HG03571 (cell line): ENCODE results near the gene TMEM123.
A peak's percentile ranks its signal among the peaks of the same experiment; 100 is the strongest.
"Not testable (repeated sequence)": the region's sequence is repeated elsewhere in the genome, so short reads cannot be mapped to it uniquely, and the experiment has no call there.

Source experiments
- ATAC-seq: cut with Tn5 transposase; IDR thresholded peaks from one replicate; pipeline ENCODE4 v1.9.1; 2021; ENCODE audit not compliant: unreplicated experiment

The TMEM123 gene

GRCh38 chr11:102449651-102450570, 2.7 kb downstream of the TMEM123 start:
- ATAC-seq = no peak

- ATAC-seq = no peak
Measured at GRCh38 chr11:102448869-102449224, 3.7 kb downstream of the TMEM123 start.

- ATAC-seq = no peak
Measured at GRCh38 chr11:102447941-102448868, 4.4 kb downstream of the TMEM123 start.

- no peak for ATAC-seq
Measured at GRCh38 chr11:102447193-102447592, 5.4 kb downstream of the TMEM123 start.

- ATAC-seq = no peak
Measured at GRCh38 chr11:102446606-102447005, 6.0 kb downstream of the TMEM123 start.

GRCh38 chr11:102444693-102445092, 7.9 kb downstream of the TMEM123 start:
- not testable (repeated sequence) for ATAC-seq

GRCh38 chr11:102444142-102444541, 8.4 kb downstream of the TMEM123 start:
- ATAC-seq = not testable (repeated sequence)

GRCh38 chr11:102439063-102439363, 13.6 kb downstream of the TMEM123 start:
- ATAC-seq = not testable (repeated sequence)

GRCh38 chr11:102438311-102439062, 14.1 kb downstream of the TMEM123 start:
- no peak for ATAC-seq

- ATAC-seq = no peak
Measured at GRCh38 chr11:102437727-102438126, 14.8 kb downstream of the TMEM123 start.

- ATAC-seq = no peak
Measured at GRCh38 chr11:102436976-102437375, 15.6 kb downstream of the TMEM123 start.

- no peak for ATAC-seq
Measured at GRCh38 chr11:102436561-102436960, 16.0 kb downstream of the TMEM123 start.

- no peak for ATAC-seq
Measured at GRCh38 chr11:102435688-102436087, 16.9 kb downstream of the TMEM123 start.

- not testable (repeated sequence) for ATAC-seq
Measured at GRCh38 chr11:102433571-102433970, 19.0 kb downstream of the TMEM123 start.

GRCh38 chr11:102432560-102432959, 20.0 kb downstream of the TMEM123 start:
- not testable (repeated sequence) for ATAC-seq

GRCh38 chr11:102431404-102431803, 21.2 kb downstream of the TMEM123 start:
- no peak for ATAC-seq

GRCh38 chr11:102430158-102430836, 22.3 kb downstream of the TMEM123 start:
- ATAC-seq = peak; percentile 91

GRCh38 chr11:102429691-102430090, 22.9 kb downstream of the TMEM123 start:
- ATAC-seq = no peak

- ATAC-seq = no peak
Measured at GRCh38 chr11:102429226-102429625, 23.3 kb downstream of the TMEM123 start.

- ATAC-seq = no peak
Measured at GRCh38 chr11:102428696-102429095, 23.9 kb downstream of the TMEM123 start.

- ATAC-seq = no peak
Measured at GRCh38 chr11:102427068-102427467, 25.5 kb downstream of the TMEM123 start.
